GM23338 (cell line): ENCODE measurements around the gene AHNAK2.

Experiments
- CREB1 ChIP-seq: fragments of 250-450 bp; sonication (Bioruptor Pico); IDR thresholded peaks from 2 replicates; pipeline ENCODE4 v1.5.0; 2020; ENCODE audit warnings: low read depth, mild to moderate bottlenecking, moderate library complexity
- EZH2 ChIP-seq: fragments of 200-600 bp; sonication (generic); IDR thresholded peaks from one replicate; pipeline ENCODE4 v1.8.0; 2017; ENCODE audit warnings: antibody characterized with exemption, mild to moderate bottlenecking, low read depth; ENCODE audit not compliant: unreplicated experiment
- EZH2phosphoT487 ChIP-seq: fragments of 200-600 bp; sonication (generic); IDR thresholded peaks from one replicate; pipeline ENCODE4 v1.8.1; 2018; ENCODE audit warnings: antibody characterized with exemption; ENCODE audit not compliant: unreplicated experiment
- POLR2AphosphoS5 ChIP-seq: IDR thresholded peaks from 2 replicates; pipeline ENCODE4 v1.6.1; 2016; ENCODE audit warnings: antibody characterized with exemption, low read depth
- STAT1 ChIP-seq: IDR thresholded peaks from one replicate; pipeline ENCODE4 v1.6.1; 2016; ENCODE audit warnings: antibody characterized with exemption; ENCODE audit not compliant: unreplicated experiment
- TF ChIP-seq, protein P1 (sequence below), 2 experiments: fragments of 200-600 bp in 1 of 2; sonication (generic) in 1 of 2; conservative IDR thresholded peaks; 2 replicates each; pipeline versions ENCODE4 v1.5.1 to v1.6.1; 2016 to 2017; ENCODE audit warnings: antibody characterized with exemption in 2 of 2, low read depth in 2 of 2, mild to moderate bottlenecking in 2 of 2, moderate library complexity in 1 of 2
- TF ChIP-seq, protein P2 (sequence below): IDR thresholded peaks from one replicate; pipeline ENCODE4 v1.6.1; 2018; ENCODE audit warnings: antibody characterized with exemption; ENCODE audit not compliant: unreplicated experiment

DNA sequence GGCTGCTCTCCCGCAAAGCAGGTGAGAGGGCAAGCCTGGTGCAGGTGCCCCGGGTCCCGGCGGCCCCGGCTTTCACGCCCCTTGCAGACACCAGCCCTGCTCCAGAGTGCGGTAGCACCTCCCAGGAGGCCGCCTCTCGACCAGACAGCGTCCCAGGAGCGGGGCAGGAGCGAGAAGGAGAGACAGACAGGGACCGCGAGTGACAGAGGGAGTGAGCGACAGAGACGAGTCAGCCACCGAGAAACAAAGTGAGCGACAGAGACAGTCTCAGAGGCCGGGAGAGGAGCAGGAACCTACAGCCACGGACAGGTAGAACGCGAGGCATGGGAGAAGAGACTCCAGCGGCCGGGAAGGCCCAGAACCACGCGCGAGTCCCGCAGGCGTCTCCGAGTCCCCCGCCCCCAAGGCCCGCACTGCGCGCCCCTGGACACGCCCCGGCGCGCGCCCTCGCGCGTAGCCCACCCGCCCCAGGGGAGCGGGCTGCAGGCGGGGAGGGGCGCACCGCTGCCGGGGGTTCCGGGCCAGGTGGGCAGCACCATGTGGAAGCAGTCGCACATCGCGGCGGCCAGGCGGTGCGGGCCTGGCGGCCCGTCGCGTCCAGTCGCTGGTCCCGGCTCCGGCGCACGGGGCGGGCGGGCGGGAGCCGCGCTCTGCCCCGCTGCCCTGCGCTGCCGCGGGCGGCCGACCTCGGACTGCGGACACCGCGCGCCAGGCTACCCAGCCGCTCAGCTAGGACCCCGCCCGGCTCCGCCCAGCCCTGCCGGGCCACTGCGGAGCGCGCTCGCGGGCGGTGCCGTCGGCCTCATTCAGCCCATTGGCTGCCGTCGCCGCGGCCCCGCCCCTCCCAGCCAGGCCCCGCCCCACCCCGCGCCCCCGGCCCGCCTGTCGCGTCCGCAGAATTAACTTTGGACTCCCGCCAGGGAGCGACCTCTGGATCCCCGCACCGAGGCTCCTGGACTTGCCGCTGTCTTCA is at the start of gene AHNAK2:
- TF ChIP-seq EZH2, result no peak
- TF ChIP-seq, protein P1, sequence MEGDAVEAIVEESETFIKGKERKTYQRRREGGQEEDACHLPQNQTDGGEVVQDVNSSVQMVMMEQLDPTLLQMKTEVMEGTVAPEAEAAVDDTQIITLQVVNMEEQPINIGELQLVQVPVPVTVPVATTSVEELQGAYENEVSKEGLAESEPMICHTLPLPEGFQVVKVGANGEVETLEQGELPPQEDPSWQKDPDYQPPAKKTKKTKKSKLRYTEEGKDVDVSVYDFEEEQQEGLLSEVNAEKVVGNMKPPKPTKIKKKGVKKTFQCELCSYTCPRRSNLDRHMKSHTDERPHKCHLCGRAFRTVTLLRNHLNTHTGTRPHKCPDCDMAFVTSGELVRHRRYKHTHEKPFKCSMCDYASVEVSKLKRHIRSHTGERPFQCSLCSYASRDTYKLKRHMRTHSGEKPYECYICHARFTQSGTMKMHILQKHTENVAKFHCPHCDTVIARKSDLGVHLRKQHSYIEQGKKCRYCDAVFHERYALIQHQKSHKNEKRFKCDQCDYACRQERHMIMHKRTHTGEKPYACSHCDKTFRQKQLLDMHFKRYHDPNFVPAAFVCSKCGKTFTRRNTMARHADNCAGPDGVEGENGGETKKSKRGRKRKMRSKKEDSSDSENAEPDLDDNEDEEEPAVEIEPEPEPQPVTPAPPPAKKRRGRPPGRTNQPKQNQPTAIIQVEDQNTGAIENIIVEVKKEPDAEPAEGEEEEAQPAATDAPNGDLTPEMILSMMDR (conservative IDR thresholded peaks at IDR 0.05; ENCODE audit: low read depth in 2 of 2), result no peak
- no peak for TF ChIP-seq CREB1 (CRISPR knock-in tag)
- peak; percentile 54 for TF ChIP-seq POLR2AphosphoS5
- TF ChIP-seq EZH2phosphoT487, result no peak
- TF ChIP-seq STAT1, result no peak
- TF ChIP-seq, protein P2, sequence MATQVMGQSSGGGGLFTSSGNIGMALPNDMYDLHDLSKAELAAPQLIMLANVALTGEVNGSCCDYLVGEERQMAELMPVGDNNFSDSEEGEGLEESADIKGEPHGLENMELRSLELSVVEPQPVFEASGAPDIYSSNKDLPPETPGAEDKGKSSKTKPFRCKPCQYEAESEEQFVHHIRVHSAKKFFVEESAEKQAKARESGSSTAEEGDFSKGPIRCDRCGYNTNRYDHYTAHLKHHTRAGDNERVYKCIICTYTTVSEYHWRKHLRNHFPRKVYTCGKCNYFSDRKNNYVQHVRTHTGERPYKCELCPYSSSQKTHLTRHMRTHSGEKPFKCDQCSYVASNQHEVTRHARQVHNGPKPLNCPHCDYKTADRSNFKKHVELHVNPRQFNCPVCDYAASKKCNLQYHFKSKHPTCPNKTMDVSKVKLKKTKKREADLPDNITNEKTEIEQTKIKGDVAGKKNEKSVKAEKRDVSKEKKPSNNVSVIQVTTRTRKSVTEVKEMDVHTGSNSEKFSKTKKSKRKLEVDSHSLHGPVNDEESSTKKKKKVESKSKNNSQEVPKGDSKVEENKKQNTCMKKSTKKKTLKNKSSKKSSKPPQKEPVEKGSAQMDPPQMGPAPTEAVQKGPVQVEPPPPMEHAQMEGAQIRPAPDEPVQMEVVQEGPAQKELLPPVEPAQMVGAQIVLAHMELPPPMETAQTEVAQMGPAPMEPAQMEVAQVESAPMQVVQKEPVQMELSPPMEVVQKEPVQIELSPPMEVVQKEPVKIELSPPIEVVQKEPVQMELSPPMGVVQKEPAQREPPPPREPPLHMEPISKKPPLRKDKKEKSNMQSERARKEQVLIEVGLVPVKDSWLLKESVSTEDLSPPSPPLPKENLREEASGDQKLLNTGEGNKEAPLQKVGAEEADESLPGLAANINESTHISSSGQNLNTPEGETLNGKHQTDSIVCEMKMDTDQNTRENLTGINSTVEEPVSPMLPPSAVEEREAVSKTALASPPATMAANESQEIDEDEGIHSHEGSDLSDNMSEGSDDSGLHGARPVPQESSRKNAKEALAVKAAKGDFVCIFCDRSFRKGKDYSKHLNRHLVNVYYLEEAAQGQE, result no peak
